Effector CD4-positive, alpha-beta T cell (primary cell): ENCODE measurements around the gene APLF.
"Not testable (repeated sequence)": the region's sequence is repeated elsewhere in the genome, so short reads cannot be mapped to it uniquely, and the experiment has no call there.

Source experiments
- DNase-seq: peaks from one replicate; pipeline ENCODE4 v3.0.0-alpha.2; 2020

Gene APLF

GRCh38 chr2:68476454-68476853 is 9.1 kb downstream of the APLF start:
- DNase-seq: no peak

GRCh38 chr2:68478688-68479087 is 11.3 kb downstream of the APLF start:
- no peak for DNase-seq

- no peak for DNase-seq
These were observed 15.0 kb downstream of the APLF start for GRCh38 chr2:68482296-68482820.

GRCh38 chr2:68483011-68483410 is 15.6 kb downstream of the APLF start:
- no peak for DNase-seq

- no peak for DNase-seq
These were observed 20.5 kb downstream of the APLF start for GRCh38 chr2:68487773-68488355.

- not testable (repeated sequence) for DNase-seq
These were observed 21.2 kb downstream of the APLF start for GRCh38 chr2:68488605-68489004.

GRCh38 chr2:68489282-68489681 is 21.9 kb downstream of the APLF start:
- DNase-seq: no peak

GRCh38 chr2:68491582-68491981 is 24.2 kb downstream of the APLF start:
- no peak for DNase-seq

- DNase-seq: no peak
These were observed 31.7 kb downstream of the APLF start for GRCh38 chr2:68499133-68499532.

- no peak for DNase-seq
These were observed 33.3 kb downstream of the APLF start for GRCh38 chr2:68500649-68501048.

- DNase-seq: no peak
These were observed 34.4 kb downstream of the APLF start for GRCh38 chr2:68501768-68502167.

- DNase-seq: no peak
These were observed 38.3 kb downstream of the APLF start for GRCh38 chr2:68505603-68506159.

- DNase-seq: no peak
These were observed 38.8 kb downstream of the APLF start for GRCh38 chr2:68506170-68506569.

GRCh38 chr2:68512326-68512725 is 44.9 kb downstream of the APLF start:
- DNase-seq: no peak

- DNase-seq: no peak
These were observed 45.6 kb downstream of the APLF start for GRCh38 chr2:68512966-68513365.

GRCh38 chr2:68514316-68514929 is 47.0 kb downstream of the APLF start:
- no peak for DNase-seq

GRCh38 chr2:68516051-68516955 is 48.9 kb downstream of the APLF start:
- no peak for DNase-seq

GRCh38 chr2:68519236-68519635 is 51.9 kb downstream of the APLF start:
- no peak for DNase-seq

GRCh38 chr2:68521037-68521436 is 53.7 kb downstream of the APLF start:
- no peak for DNase-seq

- not testable (repeated sequence) for DNase-seq
These were observed 59.6 kb downstream of the APLF start for GRCh38 chr2:68526943-68527342.

GRCh38 chr2:68527343-68528081 is 60.1 kb downstream of the APLF start:
- DNase-seq: not testable (repeated sequence)

GRCh38 chr2:68529156-68529555 is 61.8 kb downstream of the APLF start:
- not testable (repeated sequence) for DNase-seq

- DNase-seq: not testable (repeated sequence)
These were observed 62.3 kb downstream of the APLF start for GRCh38 chr2:68529651-68530050.
